ENCODE data around the gene GPR62. TPM values are rescaled to one million over a fixed set of nuclear protein-coding genes. Genes with fewer than 3 reads are reported as not detected.

The GPR62 gene
- total and polyA plus RNA-seq, 2 donors, result 0.32 TPM; not detected in 1

DNA sequence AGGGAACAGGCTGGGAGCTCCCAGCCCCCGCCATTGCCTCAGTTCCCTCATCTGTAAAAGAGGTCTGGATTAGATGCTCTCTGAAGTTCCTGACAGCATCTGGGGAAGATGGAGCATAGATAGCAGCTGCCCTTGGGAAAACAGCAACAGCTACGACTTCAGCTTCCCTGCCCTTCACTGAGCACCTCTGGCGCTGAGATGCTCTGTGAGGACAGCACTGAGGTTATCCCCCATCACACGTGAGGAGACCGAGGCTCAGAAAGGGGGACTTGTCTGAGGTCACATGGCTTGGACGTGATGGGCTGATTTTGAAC lies 51.6 kb downstream of the GPR62 start:
- H3K4me3 ChIP-seq (ENCODE audit: low read depth, low read length), result no peak overlapping the region
- no peak overlapping the region for H3K27ac ChIP-seq (ENCODE audit: low read depth)
- no peaks in the 10 kb centered on the region for H3K4me1 ChIP-seq (ENCODE audit: insufficient read depth)
- WGBS, result 84% methylated on average over 6 of the region's 6 CpGs
- no peak for DNase-seq (ENCODE audit: extremely low spot score)
- no peaks in the 10 kb centered on the region for H3K36me3 ChIP-seq (ENCODE audit: insufficient read depth)

Small RNAs within 50 kb of the gene (small RNA-seq; reads per million reads assigned to genes)
- gene AC115284.1, result not detected

Other genes with a start within 250 kb of the GPR62 start
- gene GRM2, start 248.3 kb upstream of the GPR62 start, total RNA-seq, result 0.32 TPM
- 0.19 TPM for gene GRM2, start 248.3 kb upstream of the GPR62 start, polyA plus RNA-seq
- not detected for gene IQCF6, start 176.1 kb upstream of the GPR62 start, total RNA-seq
- not detected for gene IQCF6, start 176.1 kb upstream of the GPR62 start, polyA plus RNA-seq
- gene IQCF2, start 93.8 kb upstream of the GPR62 start, total RNA-seq, result not detected
- gene IQCF2, start 93.8 kb upstream of the GPR62 start, polyA plus RNA-seq, result not detected
- gene IQCF5, start 79.8 kb upstream of the GPR62 start, total RNA-seq, result not detected
- not detected for gene IQCF5, start 79.8 kb upstream of the GPR62 start, polyA plus RNA-seq
- gene IQCF1, start 52.0 kb upstream of the GPR62 start, total RNA-seq, result not detected
- gene IQCF1, start 52.0 kb upstream of the GPR62 start, polyA plus RNA-seq, result not detected
- 7.7 TPM for gene RRP9, start 13.5 kb upstream of the GPR62 start, total RNA-seq
- 29.5 TPM for gene RRP9, start 13.5 kb upstream of the GPR62 start, polyA plus RNA-seq
- 6.1 TPM for gene PARP3, start 13.0 kb upstream of the GPR62 start, total RNA-seq
- 15.0 TPM for gene PARP3, start 13.0 kb upstream of the GPR62 start, polyA plus RNA-seq
- gene PCBP4, start 12.1 kb downstream of the GPR62 start, total RNA-seq, result 22.4 TPM
- 43.9 TPM for gene PCBP4, start 12.1 kb downstream of the GPR62 start, polyA plus RNA-seq
- gene ABHD14B, start 18.7 kb downstream of the GPR62 start, total RNA-seq, result 14.2 TPM
- gene ABHD14B, start 18.7 kb downstream of the GPR62 start, polyA plus RNA-seq, result 69.1 TPM
- 13.0 TPM for gene ABHD14A, start 19.7 kb downstream of the GPR62 start, total RNA-seq
- gene ABHD14A, start 19.7 kb downstream of the GPR62 start, polyA plus RNA-seq, result 31.5 TPM
- gene ACY1, start 28.2 kb downstream of the GPR62 start, total RNA-seq, result 10.6 TPM
- gene ACY1, start 28.2 kb downstream of the GPR62 start, polyA plus RNA-seq, result 20.0 TPM
- gene RPL29, start 40.5 kb downstream of the GPR62 start, total RNA-seq, result 623 TPM
- 1,824 TPM for gene RPL29, start 40.5 kb downstream of the GPR62 start, polyA plus RNA-seq
- gene DUSP7, start 101.2 kb downstream of the GPR62 start, total RNA-seq, result 8.2 TPM
- gene DUSP7, start 101.2 kb downstream of the GPR62 start, polyA plus RNA-seq, result 14.3 TPM
- gene POC1A, start 199.0 kb downstream of the GPR62 start, total RNA-seq, result 4.2 TPM
- 2.5 TPM for gene POC1A, start 199.0 kb downstream of the GPR62 start, polyA plus RNA-seq
- gene ALAS1, start 242.8 kb downstream of the GPR62 start, total RNA-seq, result 24.1 TPM
- 56.7 TPM for gene ALAS1, start 242.8 kb downstream of the GPR62 start, polyA plus RNA-seq